Neural cell (in vitro differentiated cells): Measurements from ENCODE around the gene INPP5B. TPM values are rescaled to one million over a fixed set of nuclear protein-coding genes. Genes with fewer than 3 reads are reported as not detected.

ENCODE experiments used
- H2AFZ ChIP-seq: fragments of 200-600, 300-800 bp; sonication (generic), shearing (Covaris generic); 2 replicates; pipeline ENCODE4 v1.6.0; 2014; ENCODE audit warnings: low read depth, mild to moderate bottlenecking, antibody characterized with exemption, low read length, moderate library complexity
- H3F3A ChIP-seq: fragments of 200-600 bp; shearing (Covaris generic); 2 replicates; pipeline ENCODE4 v1.6.1; 2016; ENCODE audit warnings: mild to moderate bottlenecking, moderate library complexity, mixed read lengths, antibody characterized with exemption, low read length; ENCODE audit not compliant: insufficient read depth, poor library complexity, severe bottlenecking
- H3K27ac ChIP-seq: fragments of 200-600, 300-800 bp; sonication (generic), shearing (Covaris generic); 2 replicates; pipeline ENCODE4 v1.5.1; 2014; ENCODE audit warnings: mild to moderate bottlenecking, low read length, moderate library complexity
- H3K27me3 ChIP-seq: fragments of 300-800, 200-600 bp; sonication (generic), shearing (Covaris generic); 2 replicates; pipeline ENCODE4 v1.6.0; 2014; ENCODE audit warnings: mild to moderate bottlenecking, low read depth, low read length, moderate library complexity; ENCODE audit not compliant: insufficient read depth
- H3K36me3 ChIP-seq: fragments of 300-800, 200-600 bp; sonication (generic), shearing (Covaris generic); 2 replicates; pipeline ENCODE4 v1.5.1; 2014; ENCODE audit warnings: mild to moderate bottlenecking, antibody characterized with exemption, low read length, moderate library complexity; ENCODE audit not compliant: insufficient read depth
- H3K4me2 ChIP-seq: fragments of 300-800, 200-600 bp; sonication (generic), shearing (Covaris generic); 2 replicates; pipeline ENCODE4 v1.6.0; 2014; ENCODE audit warnings: mild to moderate bottlenecking, low read length
- H3K4me3 ChIP-seq: fragments of 300-800, 200-600 bp; sonication (generic), shearing (Covaris generic); 2 replicates; pipeline ENCODE4 v1.5.1; 2014; ENCODE audit warnings: mild to moderate bottlenecking, low read length, moderate library complexity
- H3K79me2 ChIP-seq: fragments of 200-600 bp; shearing (Covaris generic); replicated peaks from 2 replicates; pipeline ENCODE4 v1.6.0; 2014; ENCODE audit warnings: mild to moderate bottlenecking, low read length, moderate library complexity; ENCODE audit not compliant: insufficient read depth
- H3K9ac ChIP-seq: fragments of 300-800, 200-600 bp; sonication (generic), shearing (Covaris generic); 2 replicates; pipeline ENCODE4 v1.6.1; 2016; ENCODE audit warnings: mild to moderate bottlenecking, low read length, mixed read lengths
- H3K9me2 ChIP-seq: fragments of 200-600 bp; shearing (Covaris generic); 2 replicates; pipeline ENCODE4 v1.6.1; 2016; ENCODE audit warnings: mild to moderate bottlenecking, low read length, mixed read lengths; ENCODE audit not compliant: insufficient read depth
- H3K9me3 ChIP-seq: fragments of 200-600, 300-800 bp; sonication (generic), shearing (Covaris generic); 2 replicates; pipeline ENCODE4 v1.6.1; 2016; ENCODE audit warnings: mild to moderate bottlenecking, mixed run types, low read length, moderate library complexity, mixed read lengths
- H4K20me1 ChIP-seq: fragments of 200-600 bp; shearing (Covaris generic); 2 replicates; pipeline ENCODE4 v1.6.1; 2016; ENCODE audit warnings: mild to moderate bottlenecking, mixed run types; ENCODE audit not compliant: insufficient read depth
- EP300 ChIP-seq: fragments of 450-650 bp; conservative IDR thresholded peaks from 2 replicates; pipeline ENCODE4 v1.6.1; 2014; ENCODE audit warnings: antibody characterized with exemption, mild to moderate bottlenecking, moderate library complexity; ENCODE audit not compliant: poor library complexity, severe bottlenecking
- EZH2 ChIP-seq: fragments of 200-600, 300-800 bp; shearing (Covaris generic), sonication (generic); IDR thresholded peaks from 2 replicates; pipeline ENCODE4 v1.6.1; 2014; ENCODE audit warnings: antibody characterized with exemption, low read length, borderline replicate concordance, mild to moderate bottlenecking; ENCODE audit not compliant: insufficient read depth, poor library complexity, severe bottlenecking
- MXI1 ChIP-seq: fragments of 450-650 bp; conservative IDR thresholded peaks from 2 replicates; pipeline ENCODE4 v1.6.1; 2014; ENCODE audit warnings: antibody characterized with exemption, mild to moderate bottlenecking; ENCODE audit not compliant: poor library complexity, severe bottlenecking
- POLR2AphosphoS5 ChIP-seq: IDR thresholded peaks from 2 replicates; pipeline ENCODE4 v1.6.1; 2012
- RAD21 ChIP-seq: fragments of 450-650 bp; conservative IDR thresholded peaks from 2 replicates; pipeline ENCODE4 v1.6.1; 2014; ENCODE audit warnings: antibody characterized with exemption, mild to moderate bottlenecking, moderate library complexity
- SMC3 ChIP-seq: fragments of 450-650 bp; conservative IDR thresholded peaks from 2 replicates; pipeline ENCODE4 v1.6.1; 2014; ENCODE audit warnings: antibody characterized with exemption, mild to moderate bottlenecking, moderate library complexity; ENCODE audit not compliant: poor library complexity
- TAF1 ChIP-seq: IDR thresholded peaks from 2 replicates; pipeline ENCODE4 v1.6.1; 2012; ENCODE audit warnings: low read depth
- polyA plus RNA-seq: library from polyadenylated mRNA; depleted of rRNA; stranded (reverse); fragments of >200 nt; gene quantifications from 2 replicates; pipeline ENCODE4 v1.2.3, GENCODE V29; 2014
- TF ChIP-seq, protein P1 (sequence below): fragments of 450-650 bp; IDR thresholded peaks from 2 replicates; pipeline ENCODE4 v1.5.1; 2014; ENCODE audit warnings: antibody characterized with exemption, mild to moderate bottlenecking, moderate library complexity; ENCODE audit not compliant: poor library complexity, severe bottlenecking
- TF ChIP-seq, protein P2 (sequence below): IDR thresholded peaks from 2 replicates; pipeline ENCODE4 v1.6.1; 2012; ENCODE audit warnings: borderline replicate concordance

The INPP5B gene
- polyA plus RNA-seq, 1 donor from 2014 or later, result 13.4 TPM

DNA sequence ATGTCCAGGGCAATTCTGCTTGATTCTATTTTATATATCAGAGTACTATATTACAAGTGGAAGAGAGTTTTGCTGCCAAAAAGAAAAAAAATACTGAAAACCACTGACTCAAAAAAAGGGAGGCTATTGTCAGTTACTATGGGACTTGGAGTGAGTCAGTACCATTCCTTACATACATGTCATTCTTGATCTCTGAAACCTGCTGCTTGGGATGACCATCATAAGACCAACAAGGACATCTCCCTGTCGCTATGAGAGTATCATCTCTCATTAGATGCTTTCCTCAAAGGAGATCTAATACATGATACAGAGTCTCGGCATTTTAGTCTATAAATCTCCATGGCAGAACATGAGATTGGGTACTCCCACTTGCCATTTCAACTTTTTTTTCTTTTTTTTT lies 11.8 kb upstream of the INPP5B start:
- Histone ChIP-seq H3K27ac (no peak overlapping the region), H3K36me3 (peaks cover 6% of the 10 kb centered on the region), H3K9me3 (no peaks in the 10 kb centered on the region), H3K9ac (no peak overlapping the region), H3K27me3 (no peaks in the 10 kb centered on the region), H3K4me3 (no peak overlapping the region), H3K9me2 (no peaks in the 10 kb centered on the region), H3F3A (no peaks in the 10 kb centered on the region), H4K20me1 (no peaks in the 10 kb centered on the region), H2AFZ (no peak overlapping the region), H3K79me2 (no peaks in the 10 kb centered on the region), H3K4me2 (no peak overlapping the region)
- TF ChIP-seq EP300 (no peak), RAD21 (no peak), SMC3 (no peak), EZH2 (no peak), POLR2AphosphoS5 (no peak)

- no peak overlapping the region for H3K9ac ChIP-seq
- no peak overlapping the region for H3K4me2 ChIP-seq
- peaks cover 6% of the 10 kb centered on the region for H3K36me3 ChIP-seq
- H2AFZ ChIP-seq, result no peak overlapping the region
- no peaks in the 10 kb centered on the region for H3K9me2 ChIP-seq
- no peak overlapping the region for H3K4me3 ChIP-seq
- H3F3A ChIP-seq, result no peaks in the 10 kb centered on the region
- no peaks in the 10 kb centered on the region for H3K9me3 ChIP-seq
- no peak overlapping the region for H3K27ac ChIP-seq
- no peaks in the 10 kb centered on the region for H4K20me1 ChIP-seq
- no peaks in the 10 kb centered on the region for H3K79me2 ChIP-seq
- TF ChIP-seq MXI1, result no peak
- no peak for TF ChIP-seq TAF1
- H3K27me3 ChIP-seq, result no peaks in the 10 kb centered on the region
Measured at GRCh38 chr1:37955685-37956084, 8.8 kb upstream of the INPP5B start.

DNA sequence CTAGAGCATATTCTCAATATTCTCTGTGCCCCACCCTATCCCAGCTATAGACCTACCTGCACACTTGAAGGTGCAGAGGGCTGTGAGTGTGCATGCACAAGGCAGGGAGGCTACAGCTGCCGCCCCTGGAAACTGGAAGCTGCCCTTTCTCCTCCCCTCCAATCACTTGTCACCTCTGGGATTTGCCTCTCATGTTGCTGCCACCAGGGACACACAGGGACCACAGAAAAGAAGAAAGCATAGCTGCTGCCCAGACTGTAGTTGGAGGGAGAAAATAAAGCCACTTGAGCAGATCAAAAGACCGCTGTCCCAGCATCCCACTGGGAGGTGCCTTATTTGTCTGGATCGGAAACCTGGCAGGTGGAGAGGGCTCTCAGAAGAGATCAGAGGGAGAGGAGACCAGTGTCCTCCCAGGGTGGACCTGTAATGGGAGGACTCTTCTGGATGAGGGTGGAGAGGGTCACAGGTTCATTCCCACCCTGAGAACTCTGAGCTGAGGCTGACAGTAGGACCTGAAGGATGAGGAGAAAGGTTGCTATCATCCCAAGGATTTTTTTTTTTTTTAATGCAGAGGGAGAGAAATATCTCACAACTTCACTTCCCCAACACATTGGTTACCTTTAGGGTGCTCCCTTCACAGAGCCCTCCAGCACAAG lies 7.6 kb upstream of the INPP5B start:
- peaks cover 6% of the 10 kb centered on the region for H3K36me3 ChIP-seq
- H3K27ac ChIP-seq, result no peak overlapping the region
- no peaks in the 10 kb centered on the region for H3K9me3 ChIP-seq
- TF ChIP-seq, protein P1, sequence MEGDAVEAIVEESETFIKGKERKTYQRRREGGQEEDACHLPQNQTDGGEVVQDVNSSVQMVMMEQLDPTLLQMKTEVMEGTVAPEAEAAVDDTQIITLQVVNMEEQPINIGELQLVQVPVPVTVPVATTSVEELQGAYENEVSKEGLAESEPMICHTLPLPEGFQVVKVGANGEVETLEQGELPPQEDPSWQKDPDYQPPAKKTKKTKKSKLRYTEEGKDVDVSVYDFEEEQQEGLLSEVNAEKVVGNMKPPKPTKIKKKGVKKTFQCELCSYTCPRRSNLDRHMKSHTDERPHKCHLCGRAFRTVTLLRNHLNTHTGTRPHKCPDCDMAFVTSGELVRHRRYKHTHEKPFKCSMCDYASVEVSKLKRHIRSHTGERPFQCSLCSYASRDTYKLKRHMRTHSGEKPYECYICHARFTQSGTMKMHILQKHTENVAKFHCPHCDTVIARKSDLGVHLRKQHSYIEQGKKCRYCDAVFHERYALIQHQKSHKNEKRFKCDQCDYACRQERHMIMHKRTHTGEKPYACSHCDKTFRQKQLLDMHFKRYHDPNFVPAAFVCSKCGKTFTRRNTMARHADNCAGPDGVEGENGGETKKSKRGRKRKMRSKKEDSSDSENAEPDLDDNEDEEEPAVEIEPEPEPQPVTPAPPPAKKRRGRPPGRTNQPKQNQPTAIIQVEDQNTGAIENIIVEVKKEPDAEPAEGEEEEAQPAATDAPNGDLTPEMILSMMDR, result no peak
- TF ChIP-seq MXI1 (no peak), SMC3 (no peak), EP300 (no peak), EZH2 (no peak)
- TF ChIP-seq, protein P2, sequence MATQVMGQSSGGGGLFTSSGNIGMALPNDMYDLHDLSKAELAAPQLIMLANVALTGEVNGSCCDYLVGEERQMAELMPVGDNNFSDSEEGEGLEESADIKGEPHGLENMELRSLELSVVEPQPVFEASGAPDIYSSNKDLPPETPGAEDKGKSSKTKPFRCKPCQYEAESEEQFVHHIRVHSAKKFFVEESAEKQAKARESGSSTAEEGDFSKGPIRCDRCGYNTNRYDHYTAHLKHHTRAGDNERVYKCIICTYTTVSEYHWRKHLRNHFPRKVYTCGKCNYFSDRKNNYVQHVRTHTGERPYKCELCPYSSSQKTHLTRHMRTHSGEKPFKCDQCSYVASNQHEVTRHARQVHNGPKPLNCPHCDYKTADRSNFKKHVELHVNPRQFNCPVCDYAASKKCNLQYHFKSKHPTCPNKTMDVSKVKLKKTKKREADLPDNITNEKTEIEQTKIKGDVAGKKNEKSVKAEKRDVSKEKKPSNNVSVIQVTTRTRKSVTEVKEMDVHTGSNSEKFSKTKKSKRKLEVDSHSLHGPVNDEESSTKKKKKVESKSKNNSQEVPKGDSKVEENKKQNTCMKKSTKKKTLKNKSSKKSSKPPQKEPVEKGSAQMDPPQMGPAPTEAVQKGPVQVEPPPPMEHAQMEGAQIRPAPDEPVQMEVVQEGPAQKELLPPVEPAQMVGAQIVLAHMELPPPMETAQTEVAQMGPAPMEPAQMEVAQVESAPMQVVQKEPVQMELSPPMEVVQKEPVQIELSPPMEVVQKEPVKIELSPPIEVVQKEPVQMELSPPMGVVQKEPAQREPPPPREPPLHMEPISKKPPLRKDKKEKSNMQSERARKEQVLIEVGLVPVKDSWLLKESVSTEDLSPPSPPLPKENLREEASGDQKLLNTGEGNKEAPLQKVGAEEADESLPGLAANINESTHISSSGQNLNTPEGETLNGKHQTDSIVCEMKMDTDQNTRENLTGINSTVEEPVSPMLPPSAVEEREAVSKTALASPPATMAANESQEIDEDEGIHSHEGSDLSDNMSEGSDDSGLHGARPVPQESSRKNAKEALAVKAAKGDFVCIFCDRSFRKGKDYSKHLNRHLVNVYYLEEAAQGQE, result no peak
- no peaks in the 10 kb centered on the region for H3K9me2 ChIP-seq
- H3K79me2 ChIP-seq, result no peaks in the 10 kb centered on the region
- H3K4me3 ChIP-seq, result no peak overlapping the region
- no peaks in the 10 kb centered on the region for H3F3A ChIP-seq
- H2AFZ ChIP-seq, result no peak overlapping the region
- H4K20me1 ChIP-seq, result no peaks in the 10 kb centered on the region
- no peaks in the 10 kb centered on the region for H3K27me3 ChIP-seq
- H3K9ac ChIP-seq, result no peak overlapping the region
- no peak overlapping the region for H3K4me2 ChIP-seq
